CD4-positive, alpha-beta T cell treated with Interleukin-15 for 1 hour (primary cell): Measurements from ENCODE around the gene CCNDBP1.
A peak's percentile ranks its signal among the peaks of the same experiment; 100 is the strongest.
"Not testable (repeated sequence)": the region's sequence is repeated elsewhere in the genome, so short reads cannot be mapped to it uniquely, and the experiment has no call there.

Source experiments
- DNase-seq: peaks from one replicate; pipeline ENCODE4 v3.0.0-alpha.2; 2020

CCNDBP1 gene

GRCh38 chr15:43194795-43195194 is 9.6 kb downstream of the CCNDBP1 start:
- DNase-seq: no peak

GRCh38 chr15:43196760-43197548 is 11.8 kb downstream of the CCNDBP1 start:
- no peak for DNase-seq

- not testable (repeated sequence) for DNase-seq
Observed at GRCh38 chr15:43197773-43198172, 12.6 kb downstream of the CCNDBP1 start.

GRCh38 chr15:43198556-43198955 is 13.4 kb downstream of the CCNDBP1 start:
- DNase-seq: not testable (repeated sequence)

- no peak for DNase-seq
Observed at GRCh38 chr15:43198992-43199391, 13.8 kb downstream of the CCNDBP1 start.

- DNase-seq: no peak
Observed at GRCh38 chr15:43199945-43200488, 14.8 kb downstream of the CCNDBP1 start.

- DNase-seq: peak; percentile 44
Observed at GRCh38 chr15:43204016-43204901, 19.1 kb downstream of the CCNDBP1 start.

- no peak for DNase-seq
Observed at GRCh38 chr15:43206054-43206453, 20.9 kb downstream of the CCNDBP1 start.

- no peak for DNase-seq
Observed at GRCh38 chr15:43207024-43207423, 21.8 kb downstream of the CCNDBP1 start.

- DNase-seq: no peak
Observed at GRCh38 chr15:43208052-43209002, 23.1 kb downstream of the CCNDBP1 start.

GRCh38 chr15:43209059-43209824 is 24.0 kb downstream of the CCNDBP1 start:
- DNase-seq: no peak

GRCh38 chr15:43210172-43210745 is 25.1 kb downstream of the CCNDBP1 start:
- no peak for DNase-seq

- DNase-seq: no peak
Observed at GRCh38 chr15:43210807-43211206, 25.6 kb downstream of the CCNDBP1 start.

- DNase-seq: no peak
Observed at GRCh38 chr15:43211224-43211735, 26.1 kb downstream of the CCNDBP1 start.

GRCh38 chr15:43212299-43212698 is 27.1 kb downstream of the CCNDBP1 start:
- no peak for DNase-seq

- DNase-seq: no peak
Observed at GRCh38 chr15:43212951-43213350, 27.7 kb downstream of the CCNDBP1 start.

GRCh38 chr15:43213466-43213865 is 28.3 kb downstream of the CCNDBP1 start:
- no peak for DNase-seq

- no peak for DNase-seq
Observed at GRCh38 chr15:43214169-43214568, 29.0 kb downstream of the CCNDBP1 start.

- no peak for DNase-seq
Observed at GRCh38 chr15:43214592-43215295, 29.5 kb downstream of the CCNDBP1 start.

GRCh38 chr15:43215961-43216360 is 30.8 kb downstream of the CCNDBP1 start:
- no peak for DNase-seq
